Transverse colon (tissue), 3 donors: ENCODE data around the gene SUN1.

Source experiments
- CTCF ChIP-seq, 5 experiments: fragments of 200-600 bp in 3 of 5; fragments of 450-650 bp in 2 of 5; sonication (generic) in 3 of 5; IDR thresholded peaks; 1 replicate in 2 of 5; 2 replicates in 3 of 5; pipeline ENCODE4 v1.5.1; 2016 to 2017; ENCODE audit warnings: antibody characterized with exemption in 5 of 5, inconsistent platforms in 3 of 5, mild to moderate bottlenecking in 2 of 5, moderate library complexity in 1 of 5
- POLR2A ChIP-seq: fragments of 450-650 bp; IDR thresholded peaks from one replicate; pipeline ENCODE4 v1.6.1; 2016; ENCODE audit warnings: antibody characterized with exemption, mild to moderate bottlenecking, moderate library complexity

- TF ChIP-seq POLR2A (no peak), CTCF (IDR thresholded peaks at IDR 0.05) (no peak)
Observed at GRCh38 chr7:922334-923107, 90.2 kb downstream of the SUN1 start.
